ENCODE results near the gene TPM1. TPM values are rescaled to one million over a fixed set of nuclear protein-coding genes. Genes with fewer than 3 reads are reported as not detected.

Gene TPM1
- total and polyA plus RNA-seq, 2 of the 4 experiments (the other 2 are of a cell fraction), result 661 to 1,623 TPM

- H3K4me2 ChIP-seq (ENCODE audit: low read depth, low read length), result 0 out of 2 replicates have a peak overlapping the region, but pooled peaks have one; percentile 1
- peak; percentile 95 for DNase-seq
Measured at GRCh38 chr15:63019511-63020109, 22.9 kb upstream of the TPM1 start.

More at GRCh38 chr15:63019511-63020109, 22.9 kb upstream of the TPM1 start:
- H3K14ac ChIP-seq (replicated peaks; ENCODE audit: low read depth, low read length), result no peak overlapping the region
- no peak overlapping the region for H2BK20ac ChIP-seq (ENCODE audit: low read depth, low read length)
- H3K9ac ChIP-seq (ENCODE audit: low read depth, low read length), result no peak overlapping the region
- peaks cover 32% of the 10 kb centered on the region for H3K4me1 ChIP-seq (ENCODE audit: control insufficient read depth, insufficient read depth, low read length)
- H2BK120ac ChIP-seq (ENCODE audit: low read depth, low read length), result peak overlapping the region; percentile 10; the same call in 1 of the 2 replicates
- H3K18ac ChIP-seq (ENCODE audit: low read depth, low read length), result no peak overlapping the region
- ChIA-PET CTCF (interaction anchor here (0.5 to 1.0 kb wide), 2 partner anchors 91 to 116 kb away, joined by 3 to 4 read pairs; no protein-coding TSS in a partner anchor), POLR2A (ENCODE audit: unreplicated experiment) (no interaction called here)
- no peak overlapping the region for H3K27ac ChIP-seq (ENCODE audit: insufficient read depth, low read length)
- no peaks in the 10 kb centered on the region for H3K27me3 ChIP-seq (ENCODE audit: control insufficient read depth, insufficient read depth, low read length)
- no peak overlapping the region for H2BK5ac ChIP-seq (ENCODE audit: low read depth, low read length, poor library complexity, severe bottlenecking)
- H3K36me3 ChIP-seq (ENCODE audit: control insufficient read depth, insufficient read depth, low read length), result no peaks in the 10 kb centered on the region
- no peaks in the 10 kb centered on the region for H3K9me3 ChIP-seq (ENCODE audit: control insufficient read depth, insufficient read depth, low read length)
- 57% methylated on average over 3 of the region's 9 CpGs; no CpG with 5 or more reads in 1 of the 2 experiments for whole genome bisulfite sequencing, 2 experiments (ENCODE audit: extremely low coverage in 2 of 2, insufficient read length in 1 of 2)
- H4K5ac ChIP-seq (ENCODE audit: low read depth, low read length), result no peak overlapping the region
- no TSS peak for BruUV-seq (replicated peaks)
- peaks cover 47% of the 10 kb centered on the region for H3K9me1 ChIP-seq (ENCODE audit: insufficient read depth, low read length)
- H4K91ac ChIP-seq (ENCODE audit: insufficient read depth, low read depth, low read length), result no peak overlapping the region
- peaks cover 10% of the 10 kb centered on the region; the same call in 1 of the 2 replicates for H4K20me1 ChIP-seq (ENCODE audit: insufficient read depth, low read length)
- H2AK9ac ChIP-seq (replicated peaks; ENCODE audit: low read depth, low read length, poor library complexity), result no peak overlapping the region
- peaks cover 0 to 11% of the 10 kb centered on the region in 2 experiments; a peak in 1 of 4 replicates for H3K79me1 ChIP-seq (ENCODE audit: low read depth in 1 of 2, low read length in 2 of 2)
- H3K56ac ChIP-seq (ENCODE audit: extremely low read depth, insufficient read depth, low read length), result no peak overlapping the region
- dilution Hi-C loops (cut with HindIII; ENCODE audit: low sequenced_read_pairs, unreplicated experiment), result no loop called here
- no peak overlapping the region for H3K4me3 ChIP-seq (ENCODE audit: insufficient read depth, low read depth, low read length)
- H2BK15ac ChIP-seq (ENCODE audit: low read depth, low read length), result peak overlapping the region; percentile 3; the same call in 2 of the 3 replicates
- intact Hi-C loops (cut with micrococcal nuclease), result loop anchor here (5.0 kb wide), 1 partner anchor 42 kb away; no protein-coding TSS in a partner anchor
- peak overlapping the region; percentile 24 for H3K4ac ChIP-seq (ENCODE audit: low read depth, low read length)
- peak; percentile 52 for ATAC-seq (ENCODE audit: low read depth)
- peak; percentile 58 for TF ChIP-seq FOS (IDR thresholded peaks at IDR 0.05; ENCODE audit: low read depth, low read length)
- no peak for TF ChIP-seq MXI1 (IDR thresholded peaks at IDR 0.05; ENCODE audit: borderline replicate concordance, low read depth, low read length)
- TF ChIP-seq CEBPB (IDR thresholded peaks at IDR 0.05; ENCODE audit: low read depth, low read length), result peak; percentile 84
- in situ Hi-C loops (cut with MboI; ENCODE audit: low sequenced_read_pairs), result no loop called here
- 0 out of 4 replicates have a peak overlapping the region, but pooled peaks of 1 of the 2 experiments have one; percentile 3 for H4K8ac ChIP-seq (ENCODE audit: low read depth in 2 of 2, low read length in 2 of 2)
- H3K23ac ChIP-seq (ENCODE audit: low read depth, low read length), result no peak overlapping the region
- H2AFZ ChIP-seq (replicated peaks; ENCODE audit: low read length, poor library complexity), result peak overlapping the region; percentile 25
- H2AK5ac ChIP-seq (ENCODE audit: low read depth, low read length), result peak overlapping the region; percentile 21; the same call in 1 of the 2 replicates
